Caco-2 (cell line): ENCODE data around the gene ARNT2. TPM values are rescaled to one million over a fixed set of nuclear protein-coding genes. Genes with fewer than 3 reads are reported as not detected.

Experiments
- BruUV-seq: library from RNA; stranded (reverse); fragments of 400-500 nt; replicated peaks from 2 replicates; lab custom pipeline; 2021; lab: Mats Ljungman, UMichigan
- CTCF ChIA-PET: fragments of 300-600 bp; sonication (Branson Sonifier 250); formaldehyde crosslinking; loops from one replicate; lab custom pipeline; 2022; ENCODE audit warnings: antibody characterized with exemption; lab: Charles Lee
- POLR2A ChIA-PET: fragments of 300-600 bp; sonication (Branson Sonifier 250); formaldehyde crosslinking; loops from one replicate; lab custom pipeline; 2022; ENCODE audit warnings: antibody characterized with exemption; lab: Charles Lee
- DNase-seq, 2 experiments: peaks; one replicate each; pipeline versions ENCODE4 v3.0.0 to v3.0.0-alpha.2; 2020 to 2022
- H3K27me3 ChIP-seq: replicated peaks from 2 replicates; pipeline ENCODE4 v1.6.0; 2011; ENCODE audit warnings: low read length; ENCODE audit not compliant: control insufficient read depth, insufficient read depth
- H3K36me3 ChIP-seq: 2 replicates; pipeline ENCODE4 v1.5.1; 2011; ENCODE audit warnings: low read length; ENCODE audit not compliant: control insufficient read depth, insufficient read depth
- H3K4me1 ChIP-seq: fragments of 250-450 bp; sonication (Bioruptor Pico); 2 replicates; pipeline ENCODE4 v1.5.1; 2020; ENCODE audit warnings: mild to moderate bottlenecking
- H3K4me3 ChIP-seq: 2 replicates; pipeline ENCODE4 v1.5.1; 2011; ENCODE audit warnings: low read depth, mild to moderate bottlenecking, control low read depth, low read length
- H3K9me3 ChIP-seq: fragments of 250-450 bp; sonication (Bioruptor Pico); 2 replicates; pipeline ENCODE4 v1.5.1; 2020; ENCODE audit warnings: mild to moderate bottlenecking, moderate library complexity
- H3K27ac Mint-ChIP-seq: one replicate; pipeline ENCODE4 v1.8.0; 2022; ENCODE audit warnings: mixed read lengths; ENCODE audit not compliant: unreplicated experiment
- H3K27me3 Mint-ChIP-seq: one replicate; pipeline ENCODE4 v1.8.0; 2022; ENCODE audit warnings: mixed read lengths; ENCODE audit not compliant: insufficient read depth, unreplicated experiment
- H3K36me3 Mint-ChIP-seq: one replicate; pipeline ENCODE4 v1.8.0; 2022; ENCODE audit warnings: mild to moderate bottlenecking, mixed read lengths; ENCODE audit not compliant: insufficient read depth, unreplicated experiment
- H3K4me1 Mint-ChIP-seq: one replicate; pipeline ENCODE4 v1.8.0; 2022; ENCODE audit warnings: low read depth, mixed read lengths; ENCODE audit not compliant: unreplicated experiment
- H3K4me3 Mint-ChIP-seq: one replicate; pipeline ENCODE4 v1.8.0; 2022; ENCODE audit warnings: mild to moderate bottlenecking, moderate library complexity, mixed read lengths; ENCODE audit not compliant: unreplicated experiment
- H3K9me3 Mint-ChIP-seq: one replicate; pipeline ENCODE4 v1.8.0; 2022; ENCODE audit warnings: mixed read lengths; ENCODE audit not compliant: unreplicated experiment
- CTCF ChIP-seq, 2 experiments: fragments of 200-600 bp in 1 of 2; IDR thresholded peaks; 1 replicate in 1 of 2; 2 replicates in 1 of 2; pipeline versions ENCODE4 v1.5.1 to v1.8.0; 2011 to 2022; ENCODE audit warnings: antibody characterized with exemption in 1 of 2, control low read depth in 1 of 2, inconsistent platforms in 1 of 2, low read depth in 1 of 2, low read length in 1 of 2, mild to moderate bottlenecking in 1 of 2, moderate library complexity in 1 of 2; ENCODE audit not compliant: insufficient read depth in 1 of 2, severe bottlenecking in 1 of 2, unreplicated experiment in 1 of 2
- intact Hi-C: fragments of 100-400 bp; cut with micrococcal nuclease; formaldehyde crosslinking; loops from one replicate; pipeline ENCODE4 v1.10.0; 2022; ENCODE audit not compliant: unreplicated experiment
- total RNA-seq: library from RNA; stranded (reverse); gene quantifications from 2 replicates; pipeline ENCODE4 v1.2.3, GENCODE V29; 2022

Gene ARNT2
- total RNA-seq, 1 experiment from 2014 or later: 0.23 TPM

- Mint-ChIP-seq H3K27me3 (peaks cover 8% of the 10 kb centered on the region), H3K27ac (no peak overlapping the region), H3K36me3 (no peaks in the 10 kb centered on the region), H3K9me3 (no peaks in the 10 kb centered on the region), H3K4me3 (no peak overlapping the region), H3K4me1 (peaks cover 6% of the 10 kb centered on the region)
- ChIA-PET POLR2A (no interaction called here), CTCF (interaction anchor here (1.2 to 2.2 kb wide), 5 partner anchors 57 to 514 kb away, joined by 3 to 14 read pairs (median 7); no protein-coding TSS in a partner anchor)
- BruUV-seq: no TSS peak
- peaks cover 7% of the 10 kb centered on the region; the same call in 1 of the 2 replicates for H3K4me1 ChIP-seq
- peak in 1 of 2 experiments; percentile 60 for DNase-seq
- H3K27me3 ChIP-seq: no peaks in the 10 kb centered on the region
- no peaks in the 10 kb centered on the region for H3K9me3 ChIP-seq
- peak; percentile 84 to 93 for TF ChIP-seq CTCF (IDR thresholded peaks at IDR 0.05; ENCODE audit: insufficient read depth in 1 of 2, low read depth in 1 of 2, low read length in 1 of 2, severe bottlenecking in 1 of 2, unreplicated experiment in 1 of 2)
- intact Hi-C loops: loop anchor here (1.0 to 5.0 kb wide), 8 partner anchors 41 to 514 kb away; partner anchors contain the start of gene CEMIP
- H3K4me3 ChIP-seq: no peak overlapping the region
- H3K36me3 ChIP-seq: no peaks in the 10 kb centered on the region
Measured at GRCh38 chr15:80455668-80456442, 51.7 kb downstream of the ARNT2 start.

- POLR2A ChIA-PET: no interaction called here
- Mint-ChIP-seq H3K27ac (no peak overlapping the region), H3K9me3 (no peaks in the 10 kb centered on the region), H3K4me3 (no peak overlapping the region), H3K36me3 (no peaks in the 10 kb centered on the region), H3K27me3 (no peaks in the 10 kb centered on the region), H3K4me1 (peaks cover 6% of the 10 kb centered on the region)
- no TSS peak for BruUV-seq
- no peak for TF ChIP-seq CTCF (IDR thresholded peaks at IDR 0.05; ENCODE audit: insufficient read depth in 1 of 2, low read depth in 1 of 2, low read length in 1 of 2, severe bottlenecking in 1 of 2, unreplicated experiment in 1 of 2)
- H3K4me3 ChIP-seq: no peak overlapping the region
- CTCF ChIA-PET: interaction anchor here (1.2 to 2.2 kb wide), 5 partner anchors 56 to 513 kb away, joined by 3 to 14 read pairs (median 7); no protein-coding TSS in a partner anchor
- no peaks in the 10 kb centered on the region for H3K36me3 ChIP-seq
- intact Hi-C loops: loop anchor here (1.0 to 5.0 kb wide), 5 partner anchors 40 to 513 kb away; no protein-coding TSS in a partner anchor
- H3K27me3 ChIP-seq: no peaks in the 10 kb centered on the region
- DNase-seq: no peak
- no peaks in the 10 kb centered on the region for H3K9me3 ChIP-seq
- H3K4me1 ChIP-seq: peaks cover 7% of the 10 kb centered on the region; the same call in 1 of the 2 replicates
Measured at GRCh38 chr15:80456517-80457492, 52.6 kb downstream of the ARNT2 start.

- no peaks in the 10 kb centered on the region for H3K27me3 Mint-ChIP-seq
Measured at GRCh38 chr15:80457896-80458295, 53.7 kb downstream of the ARNT2 start.

More at GRCh38 chr15:80457896-80458295, 53.7 kb downstream of the ARNT2 start:
- POLR2A ChIA-PET: no interaction called here
- H3K4me1 Mint-ChIP-seq: peaks cover 6% of the 10 kb centered on the region
- no peaks in the 10 kb centered on the region for H3K36me3 Mint-ChIP-seq
- H3K4me3 Mint-ChIP-seq: no peak overlapping the region
- no peaks in the 10 kb centered on the region for H3K9me3 Mint-ChIP-seq
- H3K27ac Mint-ChIP-seq: no peak overlapping the region
- no peak for TF ChIP-seq CTCF (IDR thresholded peaks at IDR 0.05; ENCODE audit: insufficient read depth in 1 of 2, low read depth in 1 of 2, low read length in 1 of 2, severe bottlenecking in 1 of 2, unreplicated experiment in 1 of 2)
- CTCF ChIA-PET: interaction anchor here (1.9 to 2.2 kb wide), 3 partner anchors 55 to 319 kb away, joined by 7 to 14 read pairs (median 7); no protein-coding TSS in a partner anchor
- Histone ChIP-seq H3K4me1 (peaks cover 10% of the 10 kb centered on the region; the same call in 1 of the 2 replicates), H3K36me3 (no peaks in the 10 kb centered on the region), H3K4me3 (no peak overlapping the region), H3K9me3 (no peaks in the 10 kb centered on the region), H3K27me3 (no peaks in the 10 kb centered on the region)
- DNase-seq: no peak
- no TSS peak for BruUV-seq
- intact Hi-C loops: loop anchor here (2.0 to 5.0 kb wide), 2 partner anchors 39 to 203 kb away; no protein-coding TSS in a partner anchor
